CD4-positive, CD25-positive, alpha-beta regulatory T cell (primary cell): ENCODE results near the gene ELK3. TPM values are rescaled to one million over a fixed set of nuclear protein-coding genes. Genes with fewer than 3 reads are reported as not detected.
A peak's percentile ranks its signal among the peaks of the same experiment; 100 is the strongest.

Source experiments
- ATAC-seq, 2 donors: fragments of 150-1000 bp; cut with Tn5 transposase; one replicate each; pipeline ENCODE4 v1.10.0; 2021; ENCODE audit warnings: low read depth in 2 of 2, moderate number of reproducible peaks in 2 of 2, moderate library complexity in 1 of 2
- DNase-seq, 3 donors: peaks; one replicate each; pipeline versions ENCODE4 v3.0.0 to v3.0.0-alpha.2; 2012 to 2022; ENCODE audit warnings: mixed read lengths in 1 of 3
- H3K27ac ChIP-seq: one replicate; pipeline ENCODE4 v1.7.0; 2013; ENCODE audit warnings: mild to moderate bottlenecking, low read length; ENCODE audit not compliant: insufficient read depth, poor library complexity, severe bottlenecking
- H3K27me3 ChIP-seq: one replicate; pipeline ENCODE4 v1.7.0; 2013; ENCODE audit warnings: low read length; ENCODE audit not compliant: control insufficient read depth, insufficient read depth
- H3K36me3 ChIP-seq: one replicate; pipeline ENCODE4 v1.7.0; 2013; ENCODE audit warnings: mild to moderate bottlenecking, low read length, moderate library complexity; ENCODE audit not compliant: control insufficient read depth, insufficient read depth
- H3K4me1 ChIP-seq: 2 replicates; pipeline ENCODE4 v1.7.0; 2013; ENCODE audit warnings: mild to moderate bottlenecking, low read length; ENCODE audit not compliant: insufficient read depth, control insufficient read depth, poor library complexity, severe bottlenecking
- H3K4me3 ChIP-seq: one replicate; pipeline ENCODE4 v1.7.0; 2013; ENCODE audit warnings: low read depth, mild to moderate bottlenecking, low read length, moderate library complexity
- H3K9me3 ChIP-seq, 2 experiments: 1 replicate in 1 of 2; 2 replicates in 1 of 2; pipeline ENCODE4 v1.7.0; 2013; ENCODE audit warnings: low read length in 2 of 2, mild to moderate bottlenecking in 1 of 2, moderate library complexity in 1 of 2; ENCODE audit not compliant: control insufficient read depth in 2 of 2
- H3K27ac Mint-ChIP-seq, 3 donors: one replicate each; pipeline ENCODE4 v1.8.0; 2020 to 2022; ENCODE audit warnings: mild to moderate bottlenecking in 3 of 3, mixed read lengths in 3 of 3, moderate library complexity in 2 of 3
- H3K27me3 Mint-ChIP-seq: one replicate; pipeline ENCODE4 v1.8.0; 2022; ENCODE audit warnings: mild to moderate bottlenecking, mixed read lengths
- H3K36me3 Mint-ChIP-seq: one replicate; pipeline ENCODE4 v1.8.0; 2020; ENCODE audit warnings: mixed read lengths
- H3K4me1 Mint-ChIP-seq, 4 donors: one replicate each; pipeline ENCODE4 v1.8.0; 2020 to 2022; ENCODE audit warnings: mixed read lengths in 4 of 4, mild to moderate bottlenecking in 1 of 4
- H3K4me3 Mint-ChIP-seq, 4 donors: one replicate each; pipeline ENCODE4 v1.8.0; 2020 to 2022; ENCODE audit warnings: mild to moderate bottlenecking in 4 of 4, mixed read lengths in 4 of 4, moderate library complexity in 3 of 4
- H3K9me3 Mint-ChIP-seq, 7 donors: one replicate each; pipeline ENCODE4 v1.8.0; 2020 to 2022; ENCODE audit warnings: mixed read lengths in 7 of 7, mild to moderate bottlenecking in 3 of 7, moderate library complexity in 2 of 7
- polyA plus RNA-seq, 4 donors: library from polyadenylated mRNA; unstranded; fragments of 300-500 nt; fragmentation: Illumina TruSeq; gene quantifications; one replicate each; pipeline ENCODE4 v1.2.3, GENCODE V29; 2021
- total RNA-seq: library from RNA; stranded (reverse); gene quantifications from one replicate; pipeline ENCODE4 v1.2.3, GENCODE V29; 2022

Gene ELK3
- total and polyA plus RNA-seq, 5 donors from 2014 or later, result 33.4 to 84.7 (median 39.3) TPM

- no peak overlapping the region for H3K27ac ChIP-seq
- no peak overlapping the region for H3K4me3 Mint-ChIP-seq
- H3K4me1 ChIP-seq, result peaks cover 9% of the 10 kb centered on the region
- peaks cover 4% of the 10 kb centered on the region for H3K36me3 Mint-ChIP-seq
- H3K9me3 Mint-ChIP-seq, result peaks cover 0 to 10% (median 0%) of the 10 kb centered on the region in 7 donors
- no peak overlapping the region for H3K27ac Mint-ChIP-seq
- no peak for DNase-seq
- H3K27me3 ChIP-seq, result no peaks in the 10 kb centered on the region
- H3K4me3 ChIP-seq, result no peak overlapping the region
- peaks cover 0 to 12% of the 10 kb centered on the region in 2 experiments for H3K9me3 ChIP-seq
- no peak for ATAC-seq
- no peaks in the 10 kb centered on the region for H3K36me3 ChIP-seq
- peaks cover 5% of the 10 kb centered on the region for H3K27me3 Mint-ChIP-seq
- H3K4me1 Mint-ChIP-seq, result peaks cover 0 to 10% (median 6%) of the 10 kb centered on the region in 4 donors
Observed at GRCh38 chr12:96172981-96173380, 21.2 kb upstream of the ELK3 start.

GRCh38 chr12:96176575-96176974, 17.6 kb upstream of the ELK3 start:
- Histone ChIP-seq H3K4me3 (no peak overlapping the region), H3K27ac (no peak overlapping the region), H3K9me3 (peaks cover 0 to 12% of the 10 kb centered on the region in 2 experiments), H3K4me1 (peaks cover 9% of the 10 kb centered on the region), H3K27me3 (no peaks in the 10 kb centered on the region), H3K36me3 (no peaks in the 10 kb centered on the region)
- no peaks in the 10 kb centered on the region for H3K27me3 Mint-ChIP-seq
- H3K9me3 Mint-ChIP-seq, result peaks cover 0 to 10% (median 0%) of the 10 kb centered on the region in 7 donors
- no peak for DNase-seq
- H3K4me1 Mint-ChIP-seq, result peaks cover 0 to 10% (median 5%) of the 10 kb centered on the region in 4 donors
- H3K36me3 Mint-ChIP-seq, result peaks cover 4% of the 10 kb centered on the region
- peak overlapping the region in 1 of 3 donors; percentile 87 for H3K27ac Mint-ChIP-seq
- peak overlapping the region in 1 of 4 donors; percentile 49 for H3K4me3 Mint-ChIP-seq
- ATAC-seq, result no peak

GRCh38 chr12:96177013-96177412, 17.2 kb upstream of the ELK3 start:
- H3K4me3 ChIP-seq, result no peak overlapping the region
- Mint-ChIP-seq H3K36me3 (peaks cover 4% of the 10 kb centered on the region), H3K27ac (peak overlapping the region; percentile 71 to 87 (median 79)), H3K4me1 (peaks cover 0 to 10% (median 5%) of the 10 kb centered on the region in 4 donors), H3K27me3 (no peaks in the 10 kb centered on the region), H3K4me3 (peak overlapping the region in 2 of 4 donors; percentile 4 to 28), H3K9me3 (peaks cover 0 to 10% (median 0%) of the 10 kb centered on the region in 7 donors)
- H3K36me3 ChIP-seq, result no peaks in the 10 kb centered on the region
- no peak overlapping the region for H3K27ac ChIP-seq
- DNase-seq (peak in 1 of 3 donors; percentile 86), ATAC-seq (peak; percentile 72 to 87)
- no peaks in the 10 kb centered on the region for H3K27me3 ChIP-seq
- H3K9me3 ChIP-seq, result peaks cover 0 to 12% of the 10 kb centered on the region in 2 experiments
- H3K4me1 ChIP-seq, result peaks cover 9% of the 10 kb centered on the region

GRCh38 chr12:96183734-96184370, 10.3 kb upstream of the ELK3 start:
- no peaks in the 10 kb centered on the region for H3K27me3 Mint-ChIP-seq
- ATAC-seq (no peak), DNase-seq (no peak)
- H3K4me1 Mint-ChIP-seq, result peaks cover 5 to 14% (median 9%) of the 10 kb centered on the region in 4 donors
- no peaks in the 10 kb centered on the region for H3K4me1 ChIP-seq
- H3K27ac ChIP-seq, result no peak overlapping the region
- no peak overlapping the region for H3K4me3 Mint-ChIP-seq
- no peak overlapping the region for H3K27ac Mint-ChIP-seq
- H3K36me3 ChIP-seq, result no peaks in the 10 kb centered on the region
- H3K9me3 ChIP-seq, result no peaks in the 10 kb centered on the region
- H3K9me3 Mint-ChIP-seq, result peaks cover 0 to 4% (median 0%) of the 10 kb centered on the region in 7 donors
- H3K27me3 ChIP-seq, result no peaks in the 10 kb centered on the region
- H3K36me3 Mint-ChIP-seq, result no peaks in the 10 kb centered on the region
- no peak overlapping the region for H3K4me3 ChIP-seq

- H3K27ac Mint-ChIP-seq, result no peak overlapping the region
- no peak for ATAC-seq
Observed at GRCh38 chr12:96185914-96186313, 8.3 kb upstream of the ELK3 start.

GRCh38 chr12:96186607-96187301, 7.4 kb upstream of the ELK3 start:
- Histone ChIP-seq H3K4me1 (no peaks in the 10 kb centered on the region), H3K4me3 (no peak overlapping the region), H3K9me3 (no peaks in the 10 kb centered on the region), H3K36me3 (no peaks in the 10 kb centered on the region), H3K27ac (no peak overlapping the region), H3K27me3 (no peaks in the 10 kb centered on the region)
- Mint-ChIP-seq H3K9me3 (peaks cover 0 to 3% (median 0%) of the 10 kb centered on the region in 7 donors), H3K4me3 (peak overlapping the region in 1 of 4 donors; percentile 59), H3K27me3 (no peaks in the 10 kb centered on the region), H3K36me3 (no peaks in the 10 kb centered on the region), H3K27ac (peak overlapping the region in 1 of 3 donors; percentile 9), H3K4me1 (peaks cover 5 to 25% (median 15%) of the 10 kb centered on the region in 4 donors)
- ATAC-seq (no peak), DNase-seq (no peak)

More at GRCh38 chr12:96185914-96186313, 8.3 kb upstream of the ELK3 start:
- H3K27me3 ChIP-seq, result no peaks in the 10 kb centered on the region
- Mint-ChIP-seq H3K4me3 (no peak overlapping the region), H3K27me3 (no peaks in the 10 kb centered on the region), H3K9me3 (peaks cover 0 to 3% (median 0%) of the 10 kb centered on the region in 7 donors), H3K4me1 (peaks cover 5 to 25% (median 15%) of the 10 kb centered on the region in 4 donors), H3K36me3 (no peaks in the 10 kb centered on the region)
- H3K4me3 ChIP-seq, result no peak overlapping the region
- no peaks in the 10 kb centered on the region for H3K9me3 ChIP-seq
- H3K4me1 ChIP-seq, result no peaks in the 10 kb centered on the region
- no peak overlapping the region for H3K27ac ChIP-seq
- no peaks in the 10 kb centered on the region for H3K36me3 ChIP-seq
- DNase-seq, result no peak

- no peaks in the 10 kb centered on the region for H3K27me3 ChIP-seq
- no peaks in the 10 kb centered on the region for H3K4me1 ChIP-seq
- H3K9me3 ChIP-seq, result no peaks in the 10 kb centered on the region
- DNase-seq (no peak), ATAC-seq (no peak)
- H3K4me3 ChIP-seq, result no peak overlapping the region
- Mint-ChIP-seq H3K27ac (peak overlapping the region in 1 of 3 donors; percentile 48), H3K36me3 (no peaks in the 10 kb centered on the region), H3K4me3 (no peak overlapping the region), H3K9me3 (peaks cover 0 to 3% (median 0%) of the 10 kb centered on the region in 7 donors), H3K4me1 (peaks cover 5 to 34% (median 15%) of the 10 kb centered on the region in 4 donors), H3K27me3 (no peaks in the 10 kb centered on the region)
- H3K27ac ChIP-seq, result no peak overlapping the region
- no peaks in the 10 kb centered on the region for H3K36me3 ChIP-seq
Observed at GRCh38 chr12:96187956-96188355, 6.2 kb upstream of the ELK3 start.
